ENCODE measurements around the gene TMEM167B. TPM values are rescaled to one million over a fixed set of nuclear protein-coding genes. Genes with fewer than 3 reads are reported as not detected.

The TMEM167B gene
- total RNA-seq, 1 experiment from 2014 or later = 23.6 TPM

GRCh38 chr1:109107785-109108184, 17.2 kb downstream of the TMEM167B start:
- no peak overlapping the region for H3K4me2 ChIP-seq
- peaks cover 29% of the 10 kb centered on the region for H3F3A ChIP-seq (ENCODE audit: insufficient read depth, low read depth)
- H2AFZ ChIP-seq = no peak overlapping the region
- no peaks in the 10 kb centered on the region for H3K27me3 ChIP-seq (ENCODE audit: insufficient read depth, low read depth)
- DNase-seq = no peak
- H4K20me1 ChIP-seq (ENCODE audit: insufficient read depth) = peaks cover 7% of the 10 kb centered on the region; the same call in 1 of the 2 replicates
- no peaks in the 10 kb centered on the region for H3K9me3 ChIP-seq (ENCODE audit: insufficient read depth, low read depth)
- TF ChIP-seq, protein P1, sequence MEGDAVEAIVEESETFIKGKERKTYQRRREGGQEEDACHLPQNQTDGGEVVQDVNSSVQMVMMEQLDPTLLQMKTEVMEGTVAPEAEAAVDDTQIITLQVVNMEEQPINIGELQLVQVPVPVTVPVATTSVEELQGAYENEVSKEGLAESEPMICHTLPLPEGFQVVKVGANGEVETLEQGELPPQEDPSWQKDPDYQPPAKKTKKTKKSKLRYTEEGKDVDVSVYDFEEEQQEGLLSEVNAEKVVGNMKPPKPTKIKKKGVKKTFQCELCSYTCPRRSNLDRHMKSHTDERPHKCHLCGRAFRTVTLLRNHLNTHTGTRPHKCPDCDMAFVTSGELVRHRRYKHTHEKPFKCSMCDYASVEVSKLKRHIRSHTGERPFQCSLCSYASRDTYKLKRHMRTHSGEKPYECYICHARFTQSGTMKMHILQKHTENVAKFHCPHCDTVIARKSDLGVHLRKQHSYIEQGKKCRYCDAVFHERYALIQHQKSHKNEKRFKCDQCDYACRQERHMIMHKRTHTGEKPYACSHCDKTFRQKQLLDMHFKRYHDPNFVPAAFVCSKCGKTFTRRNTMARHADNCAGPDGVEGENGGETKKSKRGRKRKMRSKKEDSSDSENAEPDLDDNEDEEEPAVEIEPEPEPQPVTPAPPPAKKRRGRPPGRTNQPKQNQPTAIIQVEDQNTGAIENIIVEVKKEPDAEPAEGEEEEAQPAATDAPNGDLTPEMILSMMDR (conservative IDR thresholded peaks at IDR 0.05) = no peak
- no peak for TF ChIP-seq EZH2 (IDR thresholded peaks at IDR 0.05; ENCODE audit: low read depth)
- H3K36me3 ChIP-seq (ENCODE audit: low read depth) = peaks cover 4% of the 10 kb centered on the region; the same call in 1 of the 2 replicates
- ChIA-PET CTCF (interaction anchor here (0.7 kb wide), 2 partner anchors 80 to 392 kb away, joined by 3 to 5 read pairs; no protein-coding TSS in a partner anchor), POLR2A (ENCODE audit: unreplicated experiment) (no interaction called here)
- BruUV-seq (replicated peaks) = no TSS peak
- no peak overlapping the region for H3K27ac ChIP-seq
- no peaks in the 10 kb centered on the region for H3K9me2 ChIP-seq (ENCODE audit: insufficient read depth)
- 0 out of 2 replicates have a peak, but pooled peaks cover 4% of the 10 kb centered on the region for H3K4me1 ChIP-seq (replicated peaks; ENCODE audit: insufficient read depth)
- intact Hi-C loops (cut with micrococcal nuclease; ENCODE audit: unreplicated experiment) = no loop called here
- no peak overlapping the region for H3K4me3 ChIP-seq
- H3K79me2 ChIP-seq (ENCODE audit: low read depth) = no peaks in the 10 kb centered on the region

DNA sequence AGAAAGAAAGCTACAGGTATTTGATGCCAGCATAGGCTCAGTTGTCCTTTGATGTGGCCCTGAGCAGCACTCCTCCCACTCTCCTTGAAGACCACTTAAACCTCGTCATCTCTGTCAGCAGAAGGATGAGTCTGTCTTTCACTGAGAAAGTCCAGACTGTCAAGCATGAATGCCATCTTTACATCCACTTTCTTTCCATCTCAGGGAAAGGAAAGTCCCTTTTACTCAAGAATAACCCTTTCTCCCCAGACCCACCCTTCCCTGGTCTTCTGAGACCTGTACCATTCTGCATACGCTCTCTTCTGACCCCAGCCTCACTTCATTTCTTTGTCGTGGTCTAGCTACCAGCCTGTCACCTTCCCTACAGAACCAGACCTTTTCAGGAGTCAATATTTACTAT, 19.3 kb downstream of the TMEM167B start:
- no peak overlapping the region for H3K4me3 ChIP-seq
- no peaks in the 10 kb centered on the region for H4K20me1 ChIP-seq (ENCODE audit: insufficient read depth)
- H3K27me3 ChIP-seq (ENCODE audit: insufficient read depth, low read depth) = no peaks in the 10 kb centered on the region
- peaks cover 11% of the 10 kb centered on the region; the same call in 1 of the 2 replicates for H3F3A ChIP-seq (ENCODE audit: insufficient read depth, low read depth)
- intact Hi-C loops (cut with micrococcal nuclease; ENCODE audit: unreplicated experiment) = loop anchor here (5.0 kb wide), 1 partner anchor 148 kb away; the partner anchor contains the start of gene CLCC1
- H3K4me1 ChIP-seq (replicated peaks; ENCODE audit: insufficient read depth) = 0 out of 2 replicates have a peak, but pooled peaks cover 5% of the 10 kb centered on the region
- ChIA-PET CTCF (interaction anchor here (0.7 to 1.2 kb wide), 2 partner anchors 9 to 289 kb away, joined by 7 to 16 read pairs; no protein-coding TSS in a partner anchor), POLR2A (ENCODE audit: unreplicated experiment) (no interaction called here)
- no TSS peak for BruUV-seq (replicated peaks)
- H3K36me3 ChIP-seq (ENCODE audit: low read depth) = no peaks in the 10 kb centered on the region
- H3K9me3 ChIP-seq (ENCODE audit: insufficient read depth, low read depth) = no peaks in the 10 kb centered on the region
- TF ChIP-seq, protein P1 (conservative IDR thresholded peaks at IDR 0.05) = no peak
- TF ChIP-seq EZH2 (IDR thresholded peaks at IDR 0.05; ENCODE audit: low read depth) = no peak
- no peak for DNase-seq
- H3K9me2 ChIP-seq (ENCODE audit: insufficient read depth) = no peaks in the 10 kb centered on the region
- no peak overlapping the region for H3K27ac ChIP-seq
- no peak overlapping the region for H3K4me2 ChIP-seq
- H3K79me2 ChIP-seq (ENCODE audit: low read depth) = no peaks in the 10 kb centered on the region
- H2AFZ ChIP-seq = no peak overlapping the region

DNA sequence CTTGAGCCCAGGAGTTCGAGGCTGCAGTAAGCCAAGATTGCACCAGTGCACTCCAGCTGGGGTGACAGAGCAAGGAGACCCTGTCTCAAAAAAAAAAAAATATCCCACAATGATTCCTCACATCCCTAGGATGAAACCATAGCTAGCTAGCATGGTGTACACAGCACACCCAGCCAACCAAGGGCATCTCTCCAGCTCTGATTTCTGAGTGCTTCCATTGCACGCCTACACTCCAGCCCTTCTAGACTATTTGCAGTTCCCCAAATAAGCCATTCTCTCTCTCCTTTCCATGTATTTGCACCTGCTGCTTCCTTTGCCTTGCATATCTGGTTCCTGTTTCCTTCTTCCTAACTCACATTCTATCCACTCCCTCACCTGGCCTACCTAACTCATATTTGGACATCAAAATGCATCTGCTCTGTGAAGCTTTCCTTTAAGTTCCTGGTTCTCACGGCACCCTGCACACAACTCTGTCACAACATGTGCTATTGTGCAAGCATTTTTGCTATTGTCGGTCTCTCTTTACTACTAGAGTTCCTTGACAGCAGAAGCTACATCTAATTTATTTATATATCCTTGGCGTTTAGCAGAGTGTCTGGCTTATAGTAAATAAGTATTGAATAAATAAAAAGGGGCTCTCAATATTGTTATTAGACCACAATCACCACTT, 21.0 kb downstream of the TMEM167B start:
- H3F3A ChIP-seq (ENCODE audit: insufficient read depth, low read depth) = peaks cover 6% of the 10 kb centered on the region; the same call in 1 of the 2 replicates
- no peaks in the 10 kb centered on the region for H3K36me3 ChIP-seq (ENCODE audit: low read depth)
- intact Hi-C loops (cut with micrococcal nuclease; ENCODE audit: unreplicated experiment) = loop anchor here (1.0 to 5.0 kb wide), 6 partner anchors 23 to 599 kb away; partner anchors contain the start of gene CLCC1
- 0 out of 2 replicates have a peak, but pooled peaks cover 3% of the 10 kb centered on the region for H3K4me1 ChIP-seq (replicated peaks; ENCODE audit: insufficient read depth)
- no peak overlapping the region for H3K27ac ChIP-seq
- DNase-seq = peak in 1 of 2 experiments; percentile 77
- H3K27me3 ChIP-seq (ENCODE audit: insufficient read depth, low read depth) = no peaks in the 10 kb centered on the region
- no peaks in the 10 kb centered on the region for H3K9me2 ChIP-seq (ENCODE audit: insufficient read depth)
- H3K4me2 ChIP-seq = no peak overlapping the region
- TF ChIP-seq, protein P1 (conservative IDR thresholded peaks at IDR 0.05) = no peak
- TF ChIP-seq EZH2 (IDR thresholded peaks at IDR 0.05; ENCODE audit: low read depth) = no peak
- no TSS peak for BruUV-seq (replicated peaks)
- no peaks in the 10 kb centered on the region for H3K9me3 ChIP-seq (ENCODE audit: insufficient read depth, low read depth)
- no peak overlapping the region for H2AFZ ChIP-seq
- no peak overlapping the region for H3K4me3 ChIP-seq
- no peaks in the 10 kb centered on the region for H4K20me1 ChIP-seq (ENCODE audit: insufficient read depth)
- CTCF ChIA-PET = interaction anchor here (0.5 to 0.7 kb wide), 3 partner anchors 12 to 195 kb away, joined by 5 to 9 read pairs (median 7); no protein-coding TSS in a partner anchor
- POLR2A ChIA-PET (ENCODE audit: unreplicated experiment) = no interaction called here
- no peaks in the 10 kb centered on the region for H3K79me2 ChIP-seq (ENCODE audit: low read depth)

Data from PC-9 (cell line).